GM12874 (cell line): ENCODE measurements around the gene ECE2.

Source experiments
- CTCF ChIP-seq: IDR thresholded peaks from 2 replicates; pipeline ENCODE4 v1.5.1; 2011; ENCODE audit warnings: low read depth, mild to moderate bottlenecking, control low read depth, low read length, moderate library complexity; ENCODE audit not compliant: insufficient read depth

Gene ECE2

GRCh38 chr3:184275961-184276910 is at the start of gene ECE2:
Gene ECE2 (plus strand): TSS chr3:184276022. CDS start chr3:184276154, 132 bp downstream.
- no peak for TF ChIP-seq CTCF

GRCh38 chr3:184227481-184227935 is 48.3 kb upstream of the ECE2 start:
- peak; percentile 98 for TF ChIP-seq CTCF

- no peak for TF ChIP-seq CTCF
Measured at GRCh38 chr3:184228376-184229137, 47.3 kb upstream of the ECE2 start.

- peak; percentile 28; the same call in 1 of the 2 replicates for TF ChIP-seq CTCF
Measured at GRCh38 chr3:184229394-184230080, 46.3 kb upstream of the ECE2 start, which contains the start of gene VWA5B2. Gene VWA5B2 (plus strand): TSS chr3:184229585. CDS start chr3:184230529, 944 bp downstream.

GRCh38 chr3:184230081-184230602 is 45.7 kb upstream of the ECE2 start:
- TF ChIP-seq CTCF = no peak

- TF ChIP-seq CTCF = no peak
Measured at GRCh38 chr3:184230603-184231528, 45.0 kb upstream of the ECE2 start.
